ENCODE measurements around the gene C17orf114.
A peak's percentile ranks its signal among the peaks of the same experiment; 100 is the strongest.
"Not testable (repeated sequence)": the region's sequence is repeated elsewhere in the genome, so short reads cannot be mapped to it uniquely, and the experiment has no call there.

C17orf114 gene

DNA sequence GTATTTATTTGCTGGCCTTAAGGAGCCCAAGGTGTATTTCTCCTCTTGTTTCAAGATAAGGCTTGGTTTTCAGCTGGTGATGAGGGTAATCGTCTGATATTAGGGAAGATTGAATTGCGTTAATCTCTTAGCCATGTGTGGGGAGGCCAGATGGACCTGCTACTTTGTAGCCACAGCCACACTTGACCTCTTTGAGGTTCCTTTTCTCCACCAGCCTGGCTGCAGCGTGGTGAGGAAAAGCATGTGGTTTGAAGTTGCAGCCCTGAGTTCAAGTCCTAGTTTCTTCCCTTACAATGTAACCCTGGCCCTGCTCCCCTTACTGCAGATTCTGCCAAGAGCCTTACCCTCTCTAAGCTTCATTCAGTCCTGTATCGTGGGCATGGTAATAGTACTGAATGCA lies 34.1 kb upstream of the C17orf114 start:
- no peaks in the 10 kb centered on the region for H3K9me3 Mint-ChIP-seq
- H3K27ac Mint-ChIP-seq: peak overlapping the region; percentile 92
- H3K4me1 Mint-ChIP-seq (ENCODE audit: low read depth): peaks cover 50% of the 10 kb centered on the region
- H3K27me3 Mint-ChIP-seq (ENCODE audit: low read depth): no peaks in the 10 kb centered on the region
- H3K4me3 Mint-ChIP-seq: peak overlapping the region; percentile 91
- H3K36me3 Mint-ChIP-seq (ENCODE audit: low read depth): peaks cover 10% of the 10 kb centered on the region

GRCh38 chr17:4834681-4835020 lies 32.5 kb upstream of the C17orf114 start:
- Mint-ChIP-seq H3K4me3 (peak overlapping the region; percentile 91), H3K27me3 (ENCODE audit: low read depth) (no peaks in the 10 kb centered on the region), H3K4me1 (ENCODE audit: low read depth) (peaks cover 35% of the 10 kb centered on the region), H3K27ac (peak overlapping the region; percentile 92), H3K9me3 (no peaks in the 10 kb centered on the region), H3K36me3 (ENCODE audit: low read depth) (peaks cover 10% of the 10 kb centered on the region)

- no peaks in the 10 kb centered on the region for H3K27me3 Mint-ChIP-seq (ENCODE audit: low read depth)
- H3K27ac Mint-ChIP-seq: peak overlapping the region; percentile 92
- peaks cover 7% of the 10 kb centered on the region for H3K36me3 Mint-ChIP-seq (ENCODE audit: low read depth)
- H3K4me3 Mint-ChIP-seq: peak overlapping the region; percentile 91
- H3K4me1 Mint-ChIP-seq (ENCODE audit: low read depth): peaks cover 30% of the 10 kb centered on the region
- no peaks in the 10 kb centered on the region for H3K9me3 Mint-ChIP-seq
Observed at GRCh38 chr17:4833941-4834680, 32.0 kb upstream of the C17orf114 start.

DNA sequence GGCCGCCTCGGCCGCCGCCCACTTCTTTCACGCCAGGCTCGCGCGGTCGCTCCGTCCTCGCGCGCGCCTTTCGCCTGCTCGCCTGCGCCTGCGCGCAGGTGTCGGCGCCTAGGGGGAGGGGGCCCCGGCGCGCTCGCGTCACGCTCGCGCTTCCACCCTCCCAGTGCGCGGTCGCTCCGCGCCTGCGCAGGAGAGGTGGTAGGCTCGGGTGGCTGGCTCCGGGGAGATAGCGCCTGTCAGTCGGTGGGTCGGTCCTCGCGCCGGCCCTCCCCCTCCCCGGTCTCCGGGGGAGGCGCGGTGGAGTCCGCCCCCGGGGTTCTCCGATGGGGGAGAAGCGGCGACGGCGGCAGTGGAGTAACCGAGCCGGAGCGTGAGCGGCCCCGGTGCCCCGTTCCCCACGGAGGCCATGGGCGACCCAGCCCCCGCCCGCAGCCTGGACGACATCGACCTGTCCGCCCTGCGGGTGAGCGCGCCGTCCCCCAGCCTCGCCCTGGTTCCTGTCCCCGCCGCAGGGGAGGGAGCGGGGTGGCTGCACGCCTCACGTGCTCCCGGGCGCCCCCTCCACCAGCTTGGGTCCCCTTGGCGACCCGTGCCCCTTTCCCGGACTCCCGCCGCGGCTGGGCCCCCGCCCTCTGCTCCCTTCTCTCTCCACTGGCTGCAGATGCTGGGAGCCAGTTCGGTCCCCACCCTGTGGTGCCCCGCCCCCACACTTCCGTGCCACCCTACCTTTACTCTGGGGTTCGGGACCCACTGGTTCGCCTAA lies 31.2 kb upstream of the C17orf114 start, which contains the start of gene MINK1:
Gene MINK1 (plus strand): TSS at position 163 of the 763 bp plus-strand sequence. CDS start 244 bp downstream, at position 407.
- peaks cover 29% of the 10 kb centered on the region for H3K4me1 Mint-ChIP-seq (ENCODE audit: low read depth)
- H3K27ac Mint-ChIP-seq: peak within 1 kb of the TSS; percentile 92
- peaks cover 6% of the 10 kb centered on the region for H3K36me3 Mint-ChIP-seq (ENCODE audit: low read depth)
- peak within 1 kb of the TSS; percentile 91 for H3K4me3 Mint-ChIP-seq
- peaks cover 5% of the 10 kb centered on the region for H3K27me3 Mint-ChIP-seq (ENCODE audit: low read depth)
- H3K9me3 Mint-ChIP-seq: no peaks in the 10 kb centered on the region

DNA sequence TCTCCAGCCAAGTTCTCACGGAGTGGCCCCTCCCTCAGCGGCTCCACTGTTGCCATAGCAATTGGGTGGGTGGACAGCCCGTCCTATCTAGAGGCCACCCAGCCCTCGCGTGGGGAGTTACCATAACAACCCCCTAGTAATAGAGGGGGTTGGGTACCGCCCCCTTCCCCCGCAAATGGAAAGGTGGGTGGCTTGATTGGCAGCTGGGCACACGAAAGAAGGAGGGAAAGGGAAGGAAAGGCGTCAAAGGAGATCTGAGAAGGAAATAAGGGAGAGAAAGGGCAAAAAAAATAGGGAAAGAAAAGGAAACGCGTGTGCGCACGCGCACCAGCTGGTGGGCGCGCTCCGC lies 30.7 kb upstream of the C17orf114 start:
- not testable (repeated sequence) for H3K9me3 Mint-ChIP-seq; H3K36me3 Mint-ChIP-seq (ENCODE audit: low read depth); H3K27me3 Mint-ChIP-seq (ENCODE audit: low read depth)
- Mint-ChIP-seq H3K4me3 (peak overlapping the region; percentile 91), H3K4me1 (ENCODE audit: low read depth) (peaks cover 27% of the 10 kb centered on the region), H3K27ac (peak overlapping the region; percentile 92)

- no peak overlapping the region for H3K27ac Mint-ChIP-seq
- H3K4me1 Mint-ChIP-seq (ENCODE audit: low read depth): no peaks in the 10 kb centered on the region
- no peak overlapping the region for H3K4me3 Mint-ChIP-seq
Observed at GRCh38 chr17:4827399-4827798, 25.3 kb upstream of the C17orf114 start.

DNA sequence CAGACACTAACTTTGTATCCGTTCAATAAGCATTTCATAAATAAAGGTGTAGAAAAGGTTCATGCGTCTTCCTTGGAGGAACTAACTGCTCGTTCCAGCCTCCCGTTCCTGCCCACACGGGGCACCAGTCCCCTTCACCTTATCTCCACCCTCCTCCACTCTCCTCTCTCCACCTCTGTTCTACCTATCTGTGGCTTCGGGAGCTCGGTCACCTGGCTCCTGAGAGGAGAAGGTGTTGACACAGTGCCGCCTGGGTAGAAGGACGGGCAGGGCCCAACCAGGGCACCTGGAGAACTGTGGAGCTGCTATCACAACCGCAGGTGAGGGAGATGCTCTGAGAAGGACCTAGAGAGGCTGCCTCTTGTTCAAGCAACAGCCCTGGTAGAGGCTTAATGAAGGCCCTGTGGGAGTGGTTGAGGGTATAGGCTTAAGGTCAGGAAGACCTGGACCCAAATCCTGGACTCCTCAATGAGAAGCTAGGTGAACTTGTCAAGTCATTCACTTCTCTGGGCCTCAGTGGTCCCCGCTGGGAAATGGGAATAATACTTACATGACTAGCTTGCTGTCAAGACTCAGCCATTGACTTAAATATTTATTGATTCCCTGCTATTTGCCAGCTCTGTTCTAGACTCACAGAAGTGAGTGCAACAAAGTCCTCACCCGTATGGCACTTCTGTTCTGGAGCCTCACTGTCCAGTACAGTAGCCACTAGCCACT lies 21.4 kb upstream of the C17orf114 start:
- H3K27me3 Mint-ChIP-seq (ENCODE audit: low read depth): no peaks in the 10 kb centered on the region
- no peaks in the 10 kb centered on the region for H3K9me3 Mint-ChIP-seq
- H3K36me3 Mint-ChIP-seq (ENCODE audit: low read depth): peaks cover 2% of the 10 kb centered on the region
- no peak overlapping the region for H3K4me3 Mint-ChIP-seq
- no peaks in the 10 kb centered on the region for H3K4me1 Mint-ChIP-seq (ENCODE audit: low read depth)
- no peak overlapping the region for H3K27ac Mint-ChIP-seq

More at GRCh38 chr17:4827399-4827798, 25.3 kb upstream of the C17orf114 start:
- peaks cover 5% of the 10 kb centered on the region for H3K27me3 Mint-ChIP-seq (ENCODE audit: low read depth)
- H3K36me3 Mint-ChIP-seq (ENCODE audit: low read depth): no peaks in the 10 kb centered on the region
- no peaks in the 10 kb centered on the region for H3K9me3 Mint-ChIP-seq

- H3K36me3 Mint-ChIP-seq (ENCODE audit: low read depth): peaks cover 2% of the 10 kb centered on the region
- H3K27ac Mint-ChIP-seq: no peak overlapping the region
- H3K27me3 Mint-ChIP-seq (ENCODE audit: low read depth): no peaks in the 10 kb centered on the region
- H3K4me1 Mint-ChIP-seq (ENCODE audit: low read depth): no peaks in the 10 kb centered on the region
- H3K4me3 Mint-ChIP-seq: no peak overlapping the region
- no peaks in the 10 kb centered on the region for H3K9me3 Mint-ChIP-seq
Observed at GRCh38 chr17:4822835-4823234, 20.7 kb upstream of the C17orf114 start.

DNA sequence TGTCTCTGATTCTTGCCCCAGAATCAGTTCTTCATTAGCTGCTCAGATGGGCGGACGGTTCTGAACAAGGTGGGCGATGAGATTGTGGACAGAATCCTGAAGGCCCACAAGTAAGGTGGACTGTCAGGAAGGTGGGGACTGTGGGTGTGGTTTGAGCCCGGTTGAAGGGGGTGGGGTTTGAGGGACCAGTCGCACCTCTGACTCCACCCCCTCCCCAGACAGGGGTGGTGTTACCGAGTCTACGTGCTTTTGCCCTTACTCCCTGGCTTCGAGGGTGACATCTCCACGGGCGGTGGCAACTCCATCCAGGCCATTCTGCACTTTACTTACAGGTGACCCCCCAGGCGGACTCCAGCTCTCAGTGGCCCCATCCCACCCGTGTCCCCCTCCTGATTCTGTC lies 16.1 kb upstream of the C17orf114 start:
- Mint-ChIP-seq H3K4me3 (no peak overlapping the region), H3K27ac (no peak overlapping the region), H3K27me3 (ENCODE audit: low read depth) (no peaks in the 10 kb centered on the region), H3K9me3 (no peaks in the 10 kb centered on the region), H3K36me3 (ENCODE audit: low read depth) (peaks cover 5% of the 10 kb centered on the region), H3K4me1 (ENCODE audit: low read depth) (no peaks in the 10 kb centered on the region)

GRCh38 chr17:4816826-4817225 lies 14.7 kb upstream of the C17orf114 start:
- Mint-ChIP-seq H3K4me3 (no peak overlapping the region), H3K27ac (no peak overlapping the region), H3K9me3 (no peaks in the 10 kb centered on the region), H3K36me3 (ENCODE audit: low read depth) (peaks cover 5% of the 10 kb centered on the region), H3K4me1 (ENCODE audit: low read depth) (no peaks in the 10 kb centered on the region), H3K27me3 (ENCODE audit: low read depth) (no peaks in the 10 kb centered on the region)

DNA sequence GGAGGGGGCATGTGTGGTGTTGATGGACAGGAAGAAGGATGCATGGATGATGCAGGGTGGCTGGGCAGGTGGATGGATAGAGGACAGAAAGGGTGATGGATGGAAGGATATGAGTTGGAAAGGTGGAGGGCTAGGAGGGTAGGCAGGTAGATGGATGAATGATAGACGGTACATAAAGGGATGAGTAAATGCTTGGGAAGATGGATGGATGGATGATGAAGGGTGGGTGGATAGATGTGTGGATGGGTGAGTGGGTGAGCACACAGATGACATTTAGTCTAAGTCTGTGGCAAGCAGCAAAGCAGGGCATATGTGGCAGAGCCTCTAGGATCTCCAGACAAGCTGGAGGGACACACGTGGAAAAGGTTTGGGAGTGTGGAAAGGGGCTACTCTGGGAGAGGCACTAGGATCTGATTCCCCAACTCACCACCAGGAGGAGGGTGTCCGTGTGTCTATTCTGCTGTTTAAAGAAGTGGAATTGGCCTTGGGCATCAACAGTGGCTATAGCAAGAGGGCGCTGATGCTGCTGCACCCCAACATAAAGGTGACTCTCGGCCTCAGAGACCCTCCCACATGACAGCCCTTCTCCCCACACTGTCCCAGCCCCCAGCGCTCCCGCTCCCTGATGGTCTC lies 13.0 kb upstream of the C17orf114 start:
- peaks cover 9% of the 10 kb centered on the region for H3K36me3 Mint-ChIP-seq (ENCODE audit: low read depth)
- H3K27ac Mint-ChIP-seq: no peak overlapping the region
- H3K4me1 Mint-ChIP-seq (ENCODE audit: low read depth): peaks cover 2% of the 10 kb centered on the region
- H3K4me3 Mint-ChIP-seq: no peak overlapping the region
- no peaks in the 10 kb centered on the region for H3K9me3 Mint-ChIP-seq
- no peaks in the 10 kb centered on the region for H3K27me3 Mint-ChIP-seq (ENCODE audit: low read depth)

GRCh38 chr17:4812690-4813089 lies 10.6 kb upstream of the C17orf114 start:
- no peak overlapping the region for H3K27ac Mint-ChIP-seq
- peaks cover 6% of the 10 kb centered on the region for H3K4me1 Mint-ChIP-seq (ENCODE audit: low read depth)
- H3K9me3 Mint-ChIP-seq: no peaks in the 10 kb centered on the region
- no peaks in the 10 kb centered on the region for H3K27me3 Mint-ChIP-seq (ENCODE audit: low read depth)
- H3K36me3 Mint-ChIP-seq (ENCODE audit: low read depth): peaks cover 17% of the 10 kb centered on the region
- H3K4me3 Mint-ChIP-seq: no peak overlapping the region

- no peak overlapping the region for H3K27ac Mint-ChIP-seq
- H3K27me3 Mint-ChIP-seq (ENCODE audit: low read depth): no peaks in the 10 kb centered on the region
- no peaks in the 10 kb centered on the region for H3K9me3 Mint-ChIP-seq
- peaks cover 6% of the 10 kb centered on the region for H3K4me1 Mint-ChIP-seq (ENCODE audit: low read depth)
- peaks cover 14% of the 10 kb centered on the region for H3K36me3 Mint-ChIP-seq (ENCODE audit: low read depth)
- no peak overlapping the region for H3K4me3 Mint-ChIP-seq
Observed at GRCh38 chr17:4811471-4811870, 9.3 kb upstream of the C17orf114 start.

DNA sequence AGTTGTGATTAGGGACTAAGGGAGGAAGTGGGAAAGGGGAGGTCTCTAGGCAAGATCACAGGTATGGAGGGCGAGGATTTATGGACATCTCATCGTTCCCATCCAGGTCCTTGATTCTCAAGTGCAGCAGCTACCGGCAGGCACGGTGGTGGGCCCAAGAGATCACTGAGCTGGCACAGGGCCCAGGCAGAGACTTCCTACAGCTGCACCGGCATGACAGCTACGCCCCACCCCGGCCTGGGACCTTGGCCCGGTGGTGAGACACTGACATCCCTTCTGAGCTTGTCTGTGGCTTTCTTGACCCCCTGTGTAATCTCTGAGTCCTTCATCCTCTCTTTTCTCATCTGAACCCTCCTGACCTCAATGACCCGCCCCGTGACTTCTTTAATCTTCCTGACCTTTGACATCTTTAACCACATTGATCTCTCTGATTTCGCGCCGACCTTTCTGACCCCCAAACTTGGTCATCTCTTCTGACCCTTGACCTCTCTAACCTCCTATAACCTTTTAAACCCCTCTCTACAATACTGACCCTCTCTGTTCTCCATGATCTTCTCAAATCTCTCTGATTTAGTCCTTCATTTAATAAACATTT lies 8.7 kb upstream of the C17orf114 start:
- Mint-ChIP-seq H3K4me1 (ENCODE audit: low read depth) (peaks cover 12% of the 10 kb centered on the region), H3K27ac (no peak overlapping the region), H3K9me3 (no peaks in the 10 kb centered on the region), H3K4me3 (no peak overlapping the region), H3K27me3 (ENCODE audit: low read depth) (no peaks in the 10 kb centered on the region), H3K36me3 (ENCODE audit: low read depth) (peaks cover 14% of the 10 kb centered on the region)

All from T-helper 1 cell treated with Interleukin-12 subunit alpha and Interleukin-12 subunit beta and Interleukin-4 antibody, amounts not matched to agents 30 μg/mL and 1 μg/mL, for 36 hours (primary cell).